Stimulated activated CD8-positive, alpha-beta memory T cell treated with anti-CD3 and anti-CD28 coated beads, Interleukin-15, amount 100 ng/mL, for 1 hour (primary cell): ENCODE measurements around the gene FBXO28.
"Not testable (repeated sequence)": the region's sequence is repeated elsewhere in the genome, so short reads cannot be mapped to it uniquely, and the experiment has no call there.

Source experiments
- DNase-seq: peaks from one replicate; pipeline ENCODE4 v3.0.0-alpha.2; 2020; ENCODE audit warnings: low read depth

The FBXO28 gene

GRCh38 chr1:224188286-224188685 lies 74.4 kb downstream of the FBXO28 start:
- DNase-seq, result no peak

- DNase-seq, result no peak
These were observed 75.7 kb downstream of the FBXO28 start for GRCh38 chr1:224189561-224189960.

GRCh38 chr1:224192082-224192788 lies 78.3 kb downstream of the FBXO28 start:
- no peak for DNase-seq

GRCh38 chr1:224193319-224193966 lies 79.5 kb downstream of the FBXO28 start:
- DNase-seq, result no peak

GRCh38 chr1:224196813-224197600 lies 83.1 kb downstream of the FBXO28 start:
- DNase-seq, result no peak

- no peak for DNase-seq
These were observed 84.7 kb downstream of the FBXO28 start for GRCh38 chr1:224198572-224198971.

- no peak for DNase-seq
These were observed 85.8 kb downstream of the FBXO28 start for GRCh38 chr1:224199679-224200078.

- no peak for DNase-seq
These were observed 87.5 kb downstream of the FBXO28 start for GRCh38 chr1:224201383-224201782.

- no peak for DNase-seq
These were observed 87.9 kb downstream of the FBXO28 start for GRCh38 chr1:224201853-224202252.

- DNase-seq, result no peak
These were observed 89.5 kb downstream of the FBXO28 start for GRCh38 chr1:224203243-224204016.

- no peak for DNase-seq
These were observed 91.5 kb downstream of the FBXO28 start for GRCh38 chr1:224205438-224205840.

GRCh38 chr1:224205931-224206538 lies 92.1 kb downstream of the FBXO28 start:
- not testable (repeated sequence) for DNase-seq

GRCh38 chr1:224211206-224211962 lies 97.5 kb downstream of the FBXO28 start:
- DNase-seq, result no peak
